Measurements from ENCODE around the gene MBNL1. TPM values are rescaled to one million over a fixed set of nuclear protein-coding genes. Genes with fewer than 3 reads are reported as not detected.

The MBNL1 gene
- total RNA-seq, 4 donors from 2014 or later = 413 to 774 (median 604) TPM

GRCh38 chr3:152328841-152329240 lies 60.1 kb downstream of the MBNL1 start:
- TF ChIP-seq CTCF (IDR thresholded peaks at IDR 0.05; ENCODE audit: low read depth) = no peak

- TF ChIP-seq CTCF (IDR thresholded peaks at IDR 0.05; ENCODE audit: low read depth) = no peak
These were observed 61.8 kb downstream of the MBNL1 start for GRCh38 chr3:152330559-152330958.

GRCh38 chr3:152331018-152331541 lies 62.4 kb downstream of the MBNL1 start:
- no peak for TF ChIP-seq CTCF (IDR thresholded peaks at IDR 0.05; ENCODE audit: low read depth)

GRCh38 chr3:152331998-152332397 lies 63.3 kb downstream of the MBNL1 start:
- TF ChIP-seq CTCF (IDR thresholded peaks at IDR 0.05; ENCODE audit: low read depth) = no peak

GRCh38 chr3:152333928-152334327 lies 65.2 kb downstream of the MBNL1 start:
- no peak for TF ChIP-seq CTCF (IDR thresholded peaks at IDR 0.05; ENCODE audit: low read depth)

- no peak for TF ChIP-seq CTCF (IDR thresholded peaks at IDR 0.05; ENCODE audit: low read depth)
These were observed 66.0 kb downstream of the MBNL1 start for GRCh38 chr3:152334761-152335160.

GRCh38 chr3:152335273-152335672 lies 66.5 kb downstream of the MBNL1 start:
- TF ChIP-seq CTCF (IDR thresholded peaks at IDR 0.05; ENCODE audit: low read depth) = no peak
